B cell (primary cell): ENCODE results near the gene SPCS1.

ENCODE experiments used
- CTCF ChIP-seq: fragments of 200-600 bp; IDR thresholded peaks from one replicate; pipeline ENCODE4 v1.8.0; 2022; ENCODE audit warnings: antibody characterized with exemption, mild to moderate bottlenecking
- EZH2 ChIP-seq: IDR thresholded peaks from 2 replicates; pipeline ENCODE4 v1.6.1; 2012; ENCODE audit warnings: borderline replicate concordance, low read depth, mild to moderate bottlenecking, moderate library complexity, low read length; ENCODE audit not compliant: insufficient read depth, poor library complexity, severe bottlenecking

GRCh38 chr3:52679811-52680210 lies 26.1 kb upstream of the SPCS1 start:
- TF ChIP-seq CTCF, result no peak
- TF ChIP-seq EZH2, result no peak
